GM18499 (cell line): ENCODE measurements around the gene DTX2.
"Not testable (repeated sequence)": the region's sequence is repeated elsewhere in the genome, so short reads cannot be mapped to it uniquely, and the experiment has no call there.

Source experiments
- ATAC-seq: cut with Tn5 transposase; IDR thresholded peaks from one replicate; pipeline ENCODE4 v1.9.1; 2021; ENCODE audit warnings: moderate number of reproducible peaks; ENCODE audit not compliant: insufficient read depth, unreplicated experiment

Gene DTX2

DNA sequence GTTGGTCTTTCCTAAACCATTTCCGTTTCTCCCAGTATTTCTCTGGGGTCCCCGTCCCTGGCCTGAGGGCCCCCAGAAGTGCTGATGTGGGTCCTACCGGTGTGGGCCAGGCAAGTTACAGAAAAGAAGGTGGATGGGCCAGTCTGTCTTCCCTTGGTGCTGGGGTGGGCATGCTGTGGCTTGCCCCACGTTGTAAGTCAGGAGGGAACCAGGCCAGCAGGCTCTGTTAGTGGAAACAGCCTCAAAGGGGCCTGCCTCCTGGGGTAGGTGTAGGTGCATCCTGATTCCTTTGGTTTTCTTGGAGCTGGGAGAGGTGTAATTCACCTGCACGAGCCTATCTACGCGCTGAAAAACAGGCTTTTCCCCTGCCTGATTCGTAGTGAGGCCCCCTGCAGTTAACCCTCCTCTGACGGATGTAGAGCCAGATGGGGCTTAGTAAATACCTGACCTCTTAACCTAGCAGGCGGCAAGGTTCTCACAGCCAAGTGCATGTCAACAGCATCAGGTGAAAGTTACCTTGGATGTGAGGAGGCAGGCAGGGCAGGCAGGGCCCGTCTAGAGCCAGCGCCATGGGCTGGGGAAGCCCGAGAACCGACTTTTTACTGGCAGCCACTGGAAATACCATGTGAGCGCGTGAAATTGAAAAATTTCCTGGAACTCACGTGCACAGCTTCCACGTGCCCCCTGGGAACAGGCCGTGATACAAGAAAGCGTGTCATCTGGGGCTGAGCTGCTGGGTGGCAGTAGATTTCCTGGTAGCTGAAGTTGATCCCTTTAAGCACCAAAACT lies 24.5 kb downstream of the DTX2 start:
- ATAC-seq: not testable (repeated sequence)

- peak; percentile 97 for ATAC-seq
Measured at GRCh38 chr7:76486618-76487017, 25.1 kb downstream of the DTX2 start.

DNA sequence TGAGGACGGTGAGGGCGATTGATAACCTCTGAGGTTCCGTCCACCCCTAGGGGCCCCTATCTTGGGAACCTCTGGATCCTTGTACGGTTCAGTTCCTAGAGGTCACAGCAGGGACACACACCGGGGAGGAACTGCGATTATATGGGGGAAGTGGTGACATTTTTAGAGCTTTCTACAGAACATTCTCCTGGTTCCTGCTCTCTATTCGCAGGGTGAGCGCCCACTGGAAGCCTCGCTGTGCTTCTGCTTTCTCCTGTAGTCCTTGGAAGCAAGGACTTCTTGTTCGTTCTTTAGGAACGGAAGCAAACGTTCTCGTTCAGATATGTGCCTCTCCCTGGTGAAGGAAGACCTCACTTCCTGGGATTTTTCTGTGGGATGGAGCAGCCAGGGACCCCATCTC lies 26.5 kb downstream of the DTX2 start:
- ATAC-seq: not testable (repeated sequence)

GRCh38 chr7:76492139-76492538 lies 30.6 kb downstream of the DTX2 start:
- ATAC-seq: not testable (repeated sequence)

- ATAC-seq: not testable (repeated sequence)
Measured at GRCh38 chr7:76495717-76496116, 34.2 kb downstream of the DTX2 start.

DNA sequence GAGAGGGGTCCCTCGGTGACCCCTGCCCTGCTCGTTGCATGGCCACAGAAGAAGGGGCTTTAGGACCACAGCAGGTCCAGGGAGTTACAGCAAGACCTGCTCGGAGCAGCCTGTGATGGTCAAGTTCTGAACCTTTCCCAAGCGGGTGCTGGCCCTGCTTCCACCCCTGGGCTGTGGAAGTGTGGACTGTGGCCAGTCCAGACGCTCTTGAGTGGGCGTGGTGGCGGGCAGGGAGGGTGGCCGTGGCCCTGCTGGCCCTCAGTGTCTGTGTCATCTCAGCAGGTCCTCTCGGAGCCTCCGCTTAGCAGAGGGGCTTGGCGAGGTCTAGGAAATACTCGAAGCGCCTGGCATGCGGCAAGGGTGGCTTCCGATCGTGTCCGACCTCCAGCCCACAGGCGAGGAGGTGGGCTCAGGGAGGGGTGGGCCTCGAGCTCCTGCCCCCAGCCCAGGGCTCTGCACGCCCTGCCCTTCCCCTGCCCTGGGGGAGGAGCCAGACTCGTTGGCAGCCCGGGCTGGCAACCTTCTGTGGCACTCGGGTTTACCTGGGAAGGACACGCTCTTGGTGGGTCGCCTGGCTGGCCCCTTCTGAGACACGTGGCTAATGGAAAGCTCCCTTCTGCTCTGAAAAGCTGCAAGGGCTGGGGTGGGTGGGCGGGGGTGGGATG lies 36.5 kb downstream of the DTX2 start:
- not testable (repeated sequence) for ATAC-seq

- not testable (repeated sequence) for ATAC-seq
Measured at GRCh38 chr7:76498583-76499200, 37.2 kb downstream of the DTX2 start.

- not testable (repeated sequence) for ATAC-seq
Measured at GRCh38 chr7:76499201-76499923, 37.9 kb downstream of the DTX2 start.

- ATAC-seq: not testable (repeated sequence)
Measured at GRCh38 chr7:76499924-76500241, 38.4 kb downstream of the DTX2 start.

- not testable (repeated sequence) for ATAC-seq
Measured at GRCh38 chr7:76502224-76502623, 40.7 kb downstream of the DTX2 start.

- not testable (repeated sequence) for ATAC-seq
Measured at GRCh38 chr7:76502836-76503235, 41.3 kb downstream of the DTX2 start.

- ATAC-seq: not testable (repeated sequence)
Measured at GRCh38 chr7:76503244-76503643, 41.7 kb downstream of the DTX2 start.

- not testable (repeated sequence) for ATAC-seq
Measured at GRCh38 chr7:76504351-76505167, 43.0 kb downstream of the DTX2 start.

- no peak for ATAC-seq
Measured at GRCh38 chr7:76505168-76506080, 43.9 kb downstream of the DTX2 start.

- no peak for ATAC-seq
Measured at GRCh38 chr7:76506081-76506440, 44.6 kb downstream of the DTX2 start.

DNA sequence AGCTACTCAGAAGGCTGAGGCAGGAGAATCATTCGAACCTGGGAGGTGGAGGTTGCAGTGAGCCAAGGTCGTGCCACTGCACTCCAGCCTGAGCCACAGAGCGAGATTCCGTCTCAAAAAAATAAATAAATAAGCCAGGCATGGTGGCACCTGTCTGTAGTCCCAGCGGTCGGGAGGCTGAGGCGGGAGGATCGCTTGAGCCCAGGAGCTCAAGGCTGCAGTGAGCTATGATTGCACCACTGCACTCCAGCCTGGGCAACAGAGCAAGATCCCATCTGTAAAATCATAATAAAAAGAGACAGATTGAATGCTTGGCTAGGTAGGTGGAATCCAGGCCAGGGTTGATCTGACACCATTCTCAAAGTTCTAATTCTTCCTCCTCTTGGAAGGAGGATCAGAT lies 45.1 kb downstream of the DTX2 start:
- ATAC-seq: not testable (repeated sequence)

GRCh38 chr7:76507723-76508406 lies 46.4 kb downstream of the DTX2 start:
- no peak for ATAC-seq
